Endometrial microvascular endothelial cells (primary cell): Measurements from ENCODE around the gene DENND1B. TPM values are rescaled to one million over a fixed set of nuclear protein-coding genes. Genes with fewer than 3 reads are reported as not detected.
"Not testable (repeated sequence)": the region's sequence is repeated elsewhere in the genome, so short reads cannot be mapped to it uniquely, and the experiment has no call there.

Experiments used
- in situ Hi-C: cut with HindIII; loops from 2 replicates; pipeline ENCODE4 v1.10.0; 2017; ENCODE audit warnings: low sequenced_read_pairs, low pct_unique_long_range_greater_than_20kb; ENCODE audit errors: inconsistent ontology term
- total RNA-seq: library from RNA; depleted of rRNA; stranded (reverse); fragments of >200 nt; gene quantifications from one replicate; pipeline ENCODE4 v1.2.3, GENCODE V29; 2015; ENCODE audit errors: inconsistent ontology term

The DENND1B gene
- total RNA-seq, 1 donor from 2014 or later, result 0.93 TPM

DNA sequence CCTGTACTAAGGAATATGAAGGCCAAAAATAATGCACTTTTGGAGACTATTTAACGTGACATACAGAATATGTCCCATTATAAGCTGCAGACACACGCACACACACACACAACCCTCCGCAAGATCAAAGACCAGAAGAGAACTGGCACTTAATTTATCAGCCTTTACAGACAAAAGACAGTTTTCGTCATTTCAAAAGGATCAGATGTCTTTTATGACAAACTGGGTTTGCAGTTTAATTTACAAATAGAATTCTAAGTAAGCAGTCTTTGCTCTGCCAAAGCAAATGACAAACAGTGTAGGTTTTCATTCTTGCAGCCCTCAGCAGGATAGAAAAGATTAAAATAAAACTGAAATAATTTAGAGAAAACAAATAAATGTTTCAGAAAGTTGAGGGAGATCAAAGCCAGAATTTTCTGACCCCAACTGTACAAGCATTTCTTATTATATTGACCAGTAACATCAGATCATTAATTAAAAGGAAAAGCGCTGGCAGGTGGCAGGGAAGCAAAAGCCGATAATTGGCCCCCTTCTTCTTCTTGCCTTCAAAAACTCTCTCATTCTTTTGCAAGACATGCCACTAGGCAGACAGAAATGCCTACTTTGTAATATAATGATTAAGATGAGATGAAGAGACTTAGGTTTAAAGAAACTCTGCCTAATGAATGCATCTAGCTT lies 169.0 kb downstream of the DENND1B start:
- in situ Hi-C loops, result no loop called here

GRCh38 chr1:197604302-197604701 lies 171.0 kb downstream of the DENND1B start:
- in situ Hi-C loops, result no loop called here

DNA sequence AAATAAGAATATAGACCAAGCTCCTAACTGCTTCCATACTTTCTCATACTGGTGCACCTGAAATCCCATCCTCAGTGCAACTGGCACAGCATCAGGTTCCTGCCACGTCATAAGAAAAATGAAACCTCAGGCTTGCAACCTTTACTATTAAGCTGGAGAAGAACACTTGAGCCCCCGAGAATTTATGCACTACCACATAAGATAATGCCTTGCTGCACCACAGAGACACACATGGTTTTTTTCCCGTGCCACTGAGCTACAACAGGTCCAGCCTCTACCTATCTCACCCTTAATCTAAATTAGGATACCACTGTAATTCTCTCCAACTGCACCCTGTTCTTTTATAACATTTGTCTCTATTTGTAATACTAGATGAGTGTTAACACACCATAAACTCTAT lies 174.5 kb downstream of the DENND1B start:
- in situ Hi-C loops, result no loop called here

DNA sequence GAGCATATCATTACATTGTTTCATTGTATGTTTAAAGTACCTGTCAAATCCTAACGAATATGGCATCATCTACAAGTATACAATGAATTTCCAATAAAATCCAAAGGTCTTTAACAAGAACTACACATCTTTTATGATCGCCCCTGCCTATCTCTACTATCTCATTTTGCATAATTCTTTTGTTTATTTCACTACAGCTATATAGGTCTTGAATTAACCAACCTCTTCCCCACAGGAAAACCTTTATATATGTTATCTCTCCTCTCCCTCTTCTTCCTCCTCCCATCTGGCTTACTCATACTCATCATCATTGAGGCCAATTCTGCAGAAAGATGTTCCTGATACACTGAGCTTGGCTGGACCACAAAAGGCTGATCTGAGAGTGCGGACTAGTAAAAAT lies 175.5 kb downstream of the DENND1B start:
- in situ Hi-C loops, result no loop called here

DNA sequence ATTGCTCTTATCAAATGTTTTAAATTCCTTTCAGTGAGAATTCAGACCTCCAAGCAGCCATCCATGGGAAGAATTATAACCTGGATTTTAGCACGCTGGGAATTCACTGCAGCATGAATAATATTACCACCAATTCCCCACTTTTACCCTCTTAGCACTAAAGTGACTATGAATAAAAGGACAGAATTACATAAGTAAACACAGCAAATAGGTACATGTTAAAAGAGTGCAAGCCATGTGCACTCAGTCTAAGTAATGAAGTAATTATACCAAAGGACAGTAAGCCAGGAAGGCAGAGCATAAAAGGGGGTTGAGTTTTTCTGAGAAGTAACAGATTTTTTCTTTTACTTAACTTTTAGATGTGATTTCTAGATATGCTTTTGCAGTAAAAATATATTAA lies 176.3 kb downstream of the DENND1B start:
- in situ Hi-C loops, result no loop called here

GRCh38 chr1:197595304-197595904 lies 179.9 kb downstream of the DENND1B start:
- in situ Hi-C loops, result no loop called here

DNA sequence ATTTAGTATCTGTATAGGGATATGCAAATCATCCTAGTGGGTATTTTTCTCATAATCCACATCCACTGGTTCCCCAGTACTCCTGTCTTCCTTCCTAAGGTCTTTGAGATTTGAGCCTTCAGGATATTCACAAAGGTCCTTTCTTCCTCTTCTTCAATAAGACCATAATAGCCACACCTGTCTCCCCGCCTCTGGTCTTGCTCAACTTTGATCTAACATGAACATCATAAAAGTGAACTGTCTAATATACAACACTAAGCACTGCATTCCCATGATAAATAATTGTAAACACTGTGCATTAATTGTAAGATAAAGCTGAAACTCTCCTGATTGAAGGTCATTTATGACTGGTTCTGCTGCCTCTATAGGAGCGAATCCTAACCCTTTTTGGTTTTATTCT lies 184.6 kb downstream of the DENND1B start:
- in situ Hi-C loops, result no loop called here

DNA sequence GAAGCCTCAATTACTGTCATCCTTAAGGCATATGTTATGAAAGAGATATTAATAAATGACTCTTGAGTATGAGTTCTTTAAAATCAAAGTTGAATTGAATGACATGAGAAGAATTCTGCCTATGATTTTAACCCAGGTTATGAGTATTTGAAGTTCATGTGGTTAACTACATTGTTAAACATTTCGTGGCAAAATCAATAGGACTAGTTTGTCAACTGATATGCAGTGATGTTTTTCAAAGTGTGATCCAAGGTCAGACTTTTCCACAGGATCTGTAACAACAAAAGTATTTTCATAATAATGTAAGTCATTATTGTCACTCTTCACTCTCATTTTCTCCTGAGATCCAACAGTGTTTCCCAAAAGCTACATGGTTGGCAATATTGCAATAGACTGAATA lies 189.5 kb downstream of the DENND1B start:
- in situ Hi-C loops, result no loop called here

- in situ Hi-C loops, result no loop called here
Measured at GRCh38 chr1:197577580-197577979, 197.7 kb downstream of the DENND1B start.

GRCh38 chr1:197575531-197575930 lies 199.7 kb downstream of the DENND1B start:
- in situ Hi-C loops, result not testable (repeated sequence)

DNA sequence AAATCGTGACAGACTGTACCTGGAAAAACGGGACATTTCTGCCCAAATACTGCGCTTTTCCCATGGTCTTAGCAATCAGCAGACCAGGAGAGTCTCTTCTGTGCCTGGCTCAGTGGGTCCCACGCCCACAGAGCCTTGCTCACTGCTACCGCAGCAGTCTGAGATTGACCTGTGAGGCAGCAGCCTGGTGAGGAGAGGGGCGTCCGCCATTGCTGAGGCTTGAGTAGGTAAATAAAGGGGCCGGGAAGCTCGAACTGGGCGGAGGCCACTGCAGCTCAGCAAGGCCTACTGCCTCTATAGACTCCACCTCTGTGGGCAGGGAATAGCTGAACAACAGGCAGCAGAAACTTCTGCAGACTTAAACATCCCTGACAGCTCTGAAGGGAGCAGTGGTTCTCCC lies 203.1 kb downstream of the DENND1B start:
- in situ Hi-C loops, result no loop called here

DNA sequence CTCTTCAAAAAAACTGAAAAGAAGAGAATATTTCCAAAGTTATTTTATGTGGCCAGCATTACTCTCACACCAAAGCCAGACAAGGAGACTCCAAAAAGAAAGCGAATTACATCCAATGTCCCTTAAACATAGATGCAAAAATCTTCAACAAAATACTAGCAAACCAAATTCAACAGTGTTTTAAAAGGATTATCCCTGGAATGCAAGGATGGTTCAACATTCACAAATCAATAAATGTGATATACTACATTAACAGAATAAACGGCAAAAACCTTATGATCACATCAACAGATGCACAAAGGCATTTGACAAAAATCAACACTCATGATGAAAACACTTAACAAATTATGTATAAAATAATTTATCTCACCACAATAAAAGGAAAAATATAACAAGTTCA lies 207.8 kb downstream of the DENND1B start:
- in situ Hi-C loops, result no loop called here

GRCh38 chr1:197561041-197561440 lies 214.2 kb downstream of the DENND1B start:
- in situ Hi-C loops, result no loop called here

GRCh38 chr1:197559655-197560054 lies 215.6 kb downstream of the DENND1B start:
- in situ Hi-C loops, result no loop called here

DNA sequence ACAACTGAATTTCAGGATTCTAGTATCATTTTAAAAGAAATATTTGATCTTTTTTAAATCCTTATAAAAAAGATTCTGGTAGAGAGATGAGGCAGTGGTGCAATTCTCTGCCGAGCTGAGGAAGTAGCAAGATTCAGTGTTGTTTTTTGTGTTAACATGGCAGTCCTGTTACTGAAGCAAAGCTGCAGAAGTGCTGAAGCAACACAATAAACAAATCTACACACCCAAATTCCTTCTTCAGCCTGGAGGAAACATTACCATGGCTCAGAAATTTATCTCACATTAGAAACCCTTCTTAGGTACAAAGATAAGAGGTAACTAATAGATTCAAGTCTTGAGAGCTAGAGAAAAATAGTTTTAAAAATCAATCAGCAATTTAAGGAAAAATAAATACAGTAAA lies 216.0 kb downstream of the DENND1B start:
- in situ Hi-C loops, result no loop called here

GRCh38 chr1:197557302-197557701 lies 218.0 kb downstream of the DENND1B start:
- in situ Hi-C loops, result no loop called here

DNA sequence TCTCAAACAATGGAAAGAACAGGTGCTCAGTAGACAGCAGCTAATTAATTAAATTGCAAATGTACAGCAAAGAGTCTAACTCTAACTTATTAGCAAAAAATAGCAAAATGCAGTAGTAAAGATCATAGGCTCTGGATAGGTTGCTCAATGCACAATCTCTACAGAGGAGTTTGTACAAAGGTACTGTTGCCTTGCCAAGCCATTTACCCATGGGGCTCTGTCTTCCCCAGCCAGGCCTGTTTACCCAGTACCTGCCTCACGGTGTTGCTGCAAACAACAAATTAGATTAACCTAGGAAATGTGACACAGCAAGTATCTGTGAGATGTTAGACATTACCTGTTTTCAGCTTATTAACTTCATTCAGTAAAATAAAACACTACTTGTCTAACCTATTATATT lies 222.0 kb downstream of the DENND1B start:
- in situ Hi-C loops, result no loop called here

DNA sequence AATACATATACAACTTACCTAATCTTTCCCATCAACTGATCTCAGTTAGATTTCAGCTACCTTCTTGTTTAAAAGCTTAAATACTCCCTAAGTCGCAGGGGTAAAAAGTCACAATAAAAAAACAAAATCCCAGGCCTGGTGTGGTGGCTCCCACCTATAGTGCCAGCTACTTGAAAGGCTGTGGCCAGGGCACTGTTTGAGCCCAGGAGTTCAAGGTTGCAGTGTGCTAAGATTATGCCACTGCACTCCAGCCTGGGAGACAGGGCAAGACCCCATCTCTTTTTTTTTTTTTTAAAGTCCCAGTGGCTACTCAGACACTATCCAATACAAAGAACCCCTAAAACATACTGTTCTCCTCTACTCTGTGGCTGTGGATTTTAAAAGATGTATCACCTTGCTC lies 228.3 kb downstream of the DENND1B start:
- in situ Hi-C loops, result no loop called here

GRCh38 chr1:197544553-197544952 lies 230.7 kb downstream of the DENND1B start:
- in situ Hi-C loops, result no loop called here

- in situ Hi-C loops, result no loop called here
Measured at GRCh38 chr1:197544130-197544529, 231.2 kb downstream of the DENND1B start.

DNA sequence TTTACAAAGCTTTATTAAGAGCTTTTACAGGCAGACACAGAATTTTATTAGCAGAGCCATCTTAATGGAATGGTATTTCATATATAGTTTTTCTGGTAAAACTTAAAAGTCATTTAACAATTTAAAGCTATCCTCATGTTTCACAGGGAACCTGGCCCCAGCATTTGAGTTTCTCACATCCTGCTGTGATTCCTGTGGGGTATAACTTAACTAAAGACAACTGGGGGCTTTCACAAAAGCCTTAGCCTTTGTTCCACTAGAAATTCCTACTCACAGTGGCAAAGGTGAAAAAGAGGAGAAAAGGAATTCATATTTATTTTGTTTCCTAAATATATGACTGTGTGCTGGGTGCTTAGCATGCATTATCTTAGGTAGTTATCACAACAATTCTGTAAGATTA lies 233.9 kb downstream of the DENND1B start:
- in situ Hi-C loops, result no loop called here
